IPS DF 6.9 (cell line): ENCODE results near the gene ZCCHC24.
A peak's percentile ranks its signal among the peaks of the same experiment; 100 is the strongest.
"Not testable (repeated sequence)": the region's sequence is repeated elsewhere in the genome, so short reads cannot be mapped to it uniquely, and the experiment has no call there.

Experiments used
- DNase-seq: peaks from one replicate; pipeline ENCODE4 v3.0.0-alpha.2; 2013; ENCODE audit warnings: low read depth, low spot score
- H3K27ac ChIP-seq: one replicate; pipeline ENCODE4 v1.5.1; 2013; ENCODE audit warnings: low read length, control low read depth
- H3K27me3 ChIP-seq: 2 replicates; pipeline ENCODE4 v1.6.1; 2013; ENCODE audit warnings: mild to moderate bottlenecking, low read length; ENCODE audit not compliant: control insufficient read depth, insufficient read depth
- H3K36me3 ChIP-seq: 2 replicates; pipeline ENCODE4 v1.6.1; 2013; ENCODE audit warnings: low read length; ENCODE audit not compliant: control insufficient read depth, insufficient read depth
- H3K4me1 ChIP-seq: 2 replicates; pipeline ENCODE4 v1.6.1; 2013; ENCODE audit warnings: low read length; ENCODE audit not compliant: control insufficient read depth, insufficient read depth
- H3K4me3 ChIP-seq: 2 replicates; pipeline ENCODE4 v1.5.1; 2013; ENCODE audit warnings: mild to moderate bottlenecking, low read length
- H3K9me3 ChIP-seq: 2 replicates; pipeline ENCODE4 v1.6.1; 2013; ENCODE audit warnings: low read length, inconsistent platforms; ENCODE audit not compliant: control insufficient read depth, insufficient read depth
- WGBS: extraction: QIAGEN DNeasy Blood & Tissue Kit; methylation state at CpG from one replicate; pipeline ENCODE4 v1.1.7; 2013; ENCODE audit warnings: mixed read lengths, missing lambda C conversion rate; ENCODE audit not compliant: insufficient read length, insufficient coverage; 5-methylcytosine and 5-hydroxymethylcytosine counted together

Gene ZCCHC24

GRCh38 chr10:79447249-79447648 is 1.8 kb upstream of the ZCCHC24 start:
- not testable (repeated sequence) for H3K36me3 ChIP-seq, H3K4me1 ChIP-seq, H3K9me3 ChIP-seq, H3K4me3 ChIP-seq, H3K27me3 ChIP-seq, H3K27ac ChIP-seq, DNase-seq
- no CpG with 5 or more reads among the region's 6 CpGs for WGBS

GRCh38 chr10:79446758-79447084 is 1.3 kb upstream of the ZCCHC24 start:
- Histone ChIP-seq H3K27me3 (peaks cover 9% of the 10 kb centered on the region; the same call in 1 of the 2 replicates), H3K4me1 (peaks cover 7% of the 10 kb centered on the region; the same call in 1 of the 2 replicates), H3K36me3 (no peaks in the 10 kb centered on the region), H3K4me3 (peak overlapping the region; percentile 43; the same call in 1 of the 2 replicates), H3K9me3 (no peaks in the 10 kb centered on the region), H3K27ac (no peak overlapping the region)
- no CpG with 5 or more reads among the region's 16 CpGs for WGBS
- DNase-seq, result no peak

- peaks cover 9% of the 10 kb centered on the region; the same call in 1 of the 2 replicates for H3K27me3 ChIP-seq
- H3K9me3 ChIP-seq, result no peaks in the 10 kb centered on the region
- H3K4me3 ChIP-seq, result peak overlapping the region; percentile 43; the same call in 1 of the 2 replicates
- peaks cover 7% of the 10 kb centered on the region; the same call in 1 of the 2 replicates for H3K4me1 ChIP-seq
- H3K27ac ChIP-seq, result no peak overlapping the region
- WGBS, result no CpG with 5 or more reads among the region's 43 CpGs
- no peak for DNase-seq
- no peaks in the 10 kb centered on the region for H3K36me3 ChIP-seq
Measured at GRCh38 chr10:79445977-79446757, 743 bp upstream of the ZCCHC24 start.

GRCh38 chr10:79444199-79445119 is 965 bp downstream of the ZCCHC24 start:
- Histone ChIP-seq H3K27ac (no peak overlapping the region), H3K36me3 (no peaks in the 10 kb centered on the region), H3K4me3 (peak overlapping the region; percentile 43; the same call in 1 of the 2 replicates), H3K9me3 (no peaks in the 10 kb centered on the region), H3K4me1 (peaks cover 6% of the 10 kb centered on the region; the same call in 1 of the 2 replicates), H3K27me3 (peaks cover 9% of the 10 kb centered on the region; the same call in 1 of the 2 replicates)
- no peak for DNase-seq
- WGBS, result no CpG with 5 or more reads among the region's 44 CpGs

- H3K36me3 ChIP-seq, result no peaks in the 10 kb centered on the region
- H3K27ac ChIP-seq, result no peak overlapping the region
- H3K4me3 ChIP-seq, result no peak overlapping the region
- no CpG with 5 or more reads among the region's 11 CpGs for WGBS
- DNase-seq, result no peak
- H3K9me3 ChIP-seq, result no peaks in the 10 kb centered on the region
- peaks cover 4% of the 10 kb centered on the region; the same call in 1 of the 2 replicates for H3K4me1 ChIP-seq
- H3K27me3 ChIP-seq, result peaks cover 9% of the 10 kb centered on the region; the same call in 1 of the 2 replicates
Measured at GRCh38 chr10:79443338-79444198, 1.9 kb downstream of the ZCCHC24 start.

GRCh38 chr10:79442171-79443040 is 3.0 kb downstream of the ZCCHC24 start:
- H3K4me1 ChIP-seq, result peaks cover 4% of the 10 kb centered on the region; the same call in 1 of the 2 replicates
- H3K27ac ChIP-seq, result no peak overlapping the region
- peaks cover 4% of the 10 kb centered on the region; the same call in 1 of the 2 replicates for H3K27me3 ChIP-seq
- no peaks in the 10 kb centered on the region for H3K36me3 ChIP-seq
- no peak overlapping the region for H3K4me3 ChIP-seq
- DNase-seq, result no peak
- no peaks in the 10 kb centered on the region for H3K9me3 ChIP-seq
- WGBS, result no CpG with 5 or more reads among the region's 14 CpGs

GRCh38 chr10:79441433-79441832 is 4.0 kb downstream of the ZCCHC24 start:
- peaks cover 4% of the 10 kb centered on the region; the same call in 1 of the 2 replicates for H3K4me1 ChIP-seq
- H3K9me3 ChIP-seq, result no peaks in the 10 kb centered on the region
- no peaks in the 10 kb centered on the region for H3K36me3 ChIP-seq
- H3K4me3 ChIP-seq, result no peak overlapping the region
- WGBS, result no CpG with 5 or more reads among the region's 1 CpG
- no peak overlapping the region for H3K27ac ChIP-seq
- DNase-seq, result no peak
- no peaks in the 10 kb centered on the region; the same call in 1 of the 2 replicates for H3K27me3 ChIP-seq

- WGBS, result no CpG with 5 or more reads among the region's 6 CpGs
- Histone ChIP-seq H3K36me3 (no peaks in the 10 kb centered on the region), H3K27me3 (no peaks in the 10 kb centered on the region; the same call in 1 of the 2 replicates), H3K4me3 (no peak overlapping the region), H3K27ac (no peak overlapping the region), H3K4me1 (peaks cover 8% of the 10 kb centered on the region), H3K9me3 (no peaks in the 10 kb centered on the region)
- no peak for DNase-seq
Measured at GRCh38 chr10:79440281-79440680, 5.1 kb downstream of the ZCCHC24 start.

GRCh38 chr10:79438699-79439085 is 6.7 kb downstream of the ZCCHC24 start:
- Histone ChIP-seq H3K36me3 (no peaks in the 10 kb centered on the region), H3K27ac (no peak overlapping the region), H3K4me3 (no peak overlapping the region), H3K9me3 (no peaks in the 10 kb centered on the region), H3K27me3 (no peaks in the 10 kb centered on the region; the same call in 1 of the 2 replicates), H3K4me1 (peaks cover 5% of the 10 kb centered on the region)
- no peak for DNase-seq
- WGBS, result no CpG with 5 or more reads among the region's 3 CpGs
